Body of pancreas (tissue), 4 donors: Measurements from ENCODE around the gene UFL1. TPM values are rescaled to one million over a fixed set of nuclear protein-coding genes. Genes with fewer than 3 reads are reported as not detected.

ENCODE experiments used
- ATAC-seq: fragments of 150-250 bp; one replicate; pipeline ENCODE4 v1.9.1; 2016
- DNase-seq, 4 donors: peaks; one replicate each; pipeline ENCODE4 v3.0.0-alpha.2; 2019
- H3K27ac ChIP-seq, 4 donors: fragments of 200-600 bp; sonication (generic); 1 replicate in 3 of 4; 2 replicates in 1 of 4; pipeline versions ENCODE4 v1.5.1 to v1.6.1; 2016 to 2019; ENCODE audit warnings: mild to moderate bottlenecking in 1 of 4, mixed read lengths in 1 of 4, moderate library complexity in 1 of 4
- H3K27me3 ChIP-seq, 2 donors: fragments of 200-600 bp; sonication (generic); one replicate each; pipeline ENCODE4 v1.6.0; 2016; ENCODE audit warnings: mild to moderate bottlenecking in 1 of 2
- H3K36me3 ChIP-seq, 2 donors: fragments of 200-600 bp; sonication (generic); replicated peaks in 1 of 2; 2 replicates each; pipeline ENCODE4 v1.5.1; 2016; ENCODE audit warnings: low read depth in 2 of 2; ENCODE audit not compliant: insufficient read depth in 1 of 2
- H3K4me1 ChIP-seq: fragments of 200-600 bp; sonication (generic); one replicate; pipeline ENCODE4 v1.6.0; 2016
- H3K4me3 ChIP-seq, 2 donors: fragments of 200-600 bp; sonication (generic); 1 replicate in 1 of 2; 2 replicates in 1 of 2; pipeline ENCODE4 v1.5.1; 2016 to 2019
- H3K9me3 ChIP-seq, 3 donors: fragments of 200-600 bp; sonication (generic); 1 replicate in 2 of 3; 2 replicates in 1 of 3; pipeline ENCODE4 v1.5.1; 2016
- POLR2A ChIP-seq, 3 donors: fragments of 450-650 bp; IDR thresholded peaks; one replicate each; pipeline ENCODE4 v1.6.1; 2016; ENCODE audit warnings: antibody characterized with exemption in 3 of 3, mild to moderate bottlenecking in 2 of 3
- whole genome bisulfite sequencing, 2 donors: methylation state at CpG; one replicate each; pipeline ENCODE4 v1.1.5; 2017; 5-methylcytosine and 5-hydroxymethylcytosine counted together
- intact Hi-C: fragments of 100-400 bp; cut with DNase I; formaldehyde crosslinking; loops from one replicate; pipeline ENCODE4 v1.15.1; 2023
- total RNA-seq, 2 donors: library from RNA; depleted of rRNA; stranded (reverse); fragments of >200 nt; gene quantifications; one replicate each; pipeline ENCODE4 v1.1.0, GENCODE V29; 2016
- TF ChIP-seq, protein P1 (sequence below), 7 experiments: fragments of 450-650 bp in 4 of 7; fragments of 200-600 bp in 3 of 7; sonication (generic) in 3 of 7; IDR thresholded peaks; one replicate each; pipeline ENCODE4 v1.5.1; 2016 to 2019; ENCODE audit warnings: antibody characterized with exemption in 7 of 7

UFL1 gene
- total RNA-seq, 2 donors from 2014 or later: 15.5 to 21.0 TPM

DNA sequence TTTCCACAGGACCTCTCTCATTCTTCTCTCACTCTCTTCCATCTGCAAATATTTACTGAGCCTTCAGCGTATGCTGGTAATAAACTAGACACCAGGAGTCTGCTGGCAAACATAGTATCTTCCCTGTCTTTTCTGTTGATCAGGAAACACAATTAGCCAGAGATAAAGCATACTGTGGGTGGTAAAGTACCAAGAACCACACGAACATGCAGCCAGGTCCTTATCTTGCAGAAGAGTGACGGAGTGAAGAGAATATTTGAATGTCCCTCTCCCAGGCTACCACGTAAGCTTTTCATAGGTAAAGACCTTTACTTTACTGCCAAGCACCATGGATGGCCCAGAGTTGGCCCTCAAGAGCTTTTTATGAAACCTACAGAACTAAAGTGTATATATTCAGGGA, 54.6 kb downstream of the UFL1 start:
- 37 to 46% methylated on average over 4 of the region's 4 CpGs for WGBS, 2 donors
- ATAC-seq: no peak

DNA sequence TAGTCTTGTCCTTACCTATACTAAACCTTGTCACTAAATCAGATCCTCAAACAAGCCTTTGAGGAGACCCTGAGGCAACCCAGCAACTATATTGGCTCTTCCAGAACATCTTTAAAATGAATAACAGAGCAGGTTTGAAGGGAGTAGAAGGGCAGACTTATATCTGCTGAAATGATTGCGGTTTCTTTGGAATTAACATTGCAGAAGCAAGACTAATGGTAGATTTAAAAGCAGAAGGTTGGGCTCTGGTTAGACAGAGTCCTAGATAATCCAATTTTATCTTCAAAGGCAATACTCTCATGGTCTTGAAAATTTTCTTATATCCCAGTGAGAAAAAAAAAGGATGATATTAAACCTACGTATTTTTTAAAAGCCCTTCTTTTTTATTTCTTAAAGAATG, 60.4 kb downstream of the UFL1 start:
- Histone ChIP-seq H3K9me3 (no peaks in the 10 kb centered on the region), H3K36me3 (no peaks in the 10 kb centered on the region), H3K27ac (no peak overlapping the region), H3K4me3 (no peak overlapping the region), H3K4me1 (no peaks in the 10 kb centered on the region), H3K27me3 (no peaks in the 10 kb centered on the region)
- no peak for DNase-seq
- TF ChIP-seq, protein P1, sequence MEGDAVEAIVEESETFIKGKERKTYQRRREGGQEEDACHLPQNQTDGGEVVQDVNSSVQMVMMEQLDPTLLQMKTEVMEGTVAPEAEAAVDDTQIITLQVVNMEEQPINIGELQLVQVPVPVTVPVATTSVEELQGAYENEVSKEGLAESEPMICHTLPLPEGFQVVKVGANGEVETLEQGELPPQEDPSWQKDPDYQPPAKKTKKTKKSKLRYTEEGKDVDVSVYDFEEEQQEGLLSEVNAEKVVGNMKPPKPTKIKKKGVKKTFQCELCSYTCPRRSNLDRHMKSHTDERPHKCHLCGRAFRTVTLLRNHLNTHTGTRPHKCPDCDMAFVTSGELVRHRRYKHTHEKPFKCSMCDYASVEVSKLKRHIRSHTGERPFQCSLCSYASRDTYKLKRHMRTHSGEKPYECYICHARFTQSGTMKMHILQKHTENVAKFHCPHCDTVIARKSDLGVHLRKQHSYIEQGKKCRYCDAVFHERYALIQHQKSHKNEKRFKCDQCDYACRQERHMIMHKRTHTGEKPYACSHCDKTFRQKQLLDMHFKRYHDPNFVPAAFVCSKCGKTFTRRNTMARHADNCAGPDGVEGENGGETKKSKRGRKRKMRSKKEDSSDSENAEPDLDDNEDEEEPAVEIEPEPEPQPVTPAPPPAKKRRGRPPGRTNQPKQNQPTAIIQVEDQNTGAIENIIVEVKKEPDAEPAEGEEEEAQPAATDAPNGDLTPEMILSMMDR (IDR thresholded peaks at IDR 0.05): no peak
- no peak for TF ChIP-seq POLR2A (IDR thresholded peaks at IDR 0.05)
- 80 to 81% methylated on average over 2 of the region's 2 CpGs for WGBS, 2 donors
- no peak for ATAC-seq
- intact Hi-C loops: no loop called here

More for the DNA sequence above, 54.6 kb downstream of the UFL1 start:
- Histone ChIP-seq H3K27me3 (no peaks in the 10 kb centered on the region), H3K4me3 (no peak overlapping the region), H3K9me3 (peaks cover 0 to 4% (median 0%) of the 10 kb centered on the region in 3 donors), H3K4me1 (no peaks in the 10 kb centered on the region), H3K27ac (no peak overlapping the region), H3K36me3 (no peaks in the 10 kb centered on the region)
- TF ChIP-seq, protein P1 (IDR thresholded peaks at IDR 0.05): no peak
- TF ChIP-seq POLR2A (IDR thresholded peaks at IDR 0.05): no peak
- intact Hi-C loops: no loop called here
- DNase-seq: no peak

DNA sequence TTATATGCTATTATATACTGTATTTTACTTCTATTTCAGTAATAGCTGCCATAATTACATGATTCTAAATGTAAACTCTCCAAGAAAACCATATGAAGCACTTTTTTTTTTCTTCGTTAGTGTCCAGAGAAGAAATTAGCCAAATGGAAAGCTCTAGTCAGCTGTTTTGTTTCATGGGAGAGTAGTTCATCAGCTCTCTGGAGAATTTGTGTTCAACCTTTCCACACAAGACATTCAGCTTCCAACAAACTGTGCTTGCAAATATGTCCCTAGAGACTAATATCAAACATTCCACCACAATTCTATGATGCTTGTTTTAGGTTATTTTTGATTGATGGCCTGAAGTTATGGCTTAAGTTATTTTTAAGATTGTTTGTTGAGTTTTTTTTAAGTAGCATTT, 60.8 kb downstream of the UFL1 start:
- intact Hi-C loops: no loop called here
- H3K4me1 ChIP-seq: no peaks in the 10 kb centered on the region
- TF ChIP-seq, protein P1 (IDR thresholded peaks at IDR 0.05): no peak
- no peak for TF ChIP-seq POLR2A (IDR thresholded peaks at IDR 0.05)
- H3K9me3 ChIP-seq: no peaks in the 10 kb centered on the region
- ATAC-seq (no peak), DNase-seq (no peak)
- H3K27me3 ChIP-seq: no peaks in the 10 kb centered on the region
- no peaks in the 10 kb centered on the region for H3K36me3 ChIP-seq
- H3K4me3 ChIP-seq: no peak overlapping the region
- 71 to 88% methylated on average over 1 of the region's 1 CpG for WGBS, 2 donors
- H3K27ac ChIP-seq: no peak overlapping the region

DNA sequence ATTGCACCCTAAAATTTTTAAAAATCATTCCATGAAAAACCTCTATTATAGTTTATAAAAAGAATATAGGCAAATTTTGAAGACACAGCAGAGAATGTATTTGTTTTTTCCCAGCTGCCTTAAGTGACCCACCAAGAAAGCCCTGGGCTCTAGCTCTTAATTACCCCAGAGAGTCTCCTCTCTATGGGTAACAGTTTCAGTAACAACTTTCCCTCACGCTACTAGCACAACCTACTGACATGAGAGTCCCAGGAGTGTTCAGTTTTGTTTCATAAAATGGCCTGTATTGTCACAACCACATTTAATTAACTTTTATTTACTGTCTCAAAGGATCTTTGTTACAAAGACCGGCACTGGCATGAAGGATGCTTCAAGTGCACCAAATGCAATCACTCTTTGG, 82.8 kb downstream of the UFL1 start:
- H3K4me3 ChIP-seq: no peak overlapping the region
- no peak for ATAC-seq
- intact Hi-C loops: no loop called here
- H3K27me3 ChIP-seq: no peaks in the 10 kb centered on the region
- no peaks in the 10 kb centered on the region for H3K9me3 ChIP-seq
- H3K36me3 ChIP-seq: no peaks in the 10 kb centered on the region
- WGBS, 2 donors: 62 to 64% methylated on average over 2 of the region's 2 CpGs
- DNase-seq: no peak
- H3K4me1 ChIP-seq: no peaks in the 10 kb centered on the region
- TF ChIP-seq, protein P1 (IDR thresholded peaks at IDR 0.05): no peak
- no peak for TF ChIP-seq POLR2A (IDR thresholded peaks at IDR 0.05)
- H3K27ac ChIP-seq: no peak overlapping the region

Other genes starting within 250 kb of the UFL1 start
- gene FHL5, start 41.3 kb downstream of the UFL1 start, total RNA-seq: 1 to 10 TPM; 4.9 to 9.6 TPM